Amygdala (tissue), 56 donors: ENCODE measurements around the gene DBT.
"Not testable (repeated sequence)": the region's sequence is repeated elsewhere in the genome, so short reads cannot be mapped to it uniquely, and the experiment has no call there.

Experiments used
- DNase-seq, 56 donors: peaks; one replicate each; lab custom pipeline; 2025; lab: John Stamatoyannopoulos, UW

The DBT gene

GRCh38 chr1:100249537-100250257 lies at the start of gene DBT:
Gene DBT, minus strand, starts transcription at chr1:100249834. Its CDS starts 14 bp downstream, at chr1:100249820.
- DNase-seq: peak; percentile 36 to 99 (median 94)

GRCh38 chr1:100298512-100298911 lies 48.9 kb upstream of the DBT start:
- no peak for DNase-seq

DNA sequence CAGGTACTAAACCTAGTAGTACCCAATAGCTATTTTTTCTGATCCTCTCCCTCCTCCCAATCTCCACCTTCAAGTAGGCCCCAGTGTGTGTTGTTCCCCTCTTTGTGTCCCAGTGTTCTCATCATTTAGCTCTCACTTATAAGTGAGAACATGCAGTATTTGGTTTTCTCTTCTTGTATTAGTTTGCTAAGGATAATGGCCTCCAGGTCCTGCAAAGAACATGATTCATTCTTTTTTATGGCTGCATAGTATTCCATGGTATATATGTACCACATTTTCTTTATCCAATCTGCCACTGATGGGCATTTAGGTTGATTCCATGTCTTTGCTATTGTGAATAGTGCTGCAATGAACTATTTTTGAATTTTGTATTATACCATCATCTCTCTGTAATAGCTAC lies 47.4 kb upstream of the DBT start:
- not testable (repeated sequence) for DNase-seq

- DNase-seq: no peak
Measured at GRCh38 chr1:100296140-100296539, 46.5 kb upstream of the DBT start.

DNA sequence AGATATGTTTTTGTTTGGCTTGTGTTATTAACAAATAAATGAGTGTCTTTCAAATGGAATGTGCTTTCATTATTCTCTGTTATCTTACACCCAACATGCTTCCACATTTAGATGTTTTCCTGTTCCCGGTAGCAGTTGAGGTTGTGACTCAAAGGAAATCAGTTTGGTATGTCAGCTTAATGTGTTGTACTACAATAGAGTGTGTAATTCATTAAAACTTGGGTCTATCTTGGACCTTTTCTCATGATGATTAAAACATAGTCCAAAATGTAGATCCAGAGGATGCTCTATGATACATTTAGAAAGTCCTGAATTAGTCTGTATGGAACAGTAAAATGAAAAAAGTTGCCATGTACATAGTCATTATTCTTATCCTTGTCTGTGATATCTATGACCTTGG lies 43.1 kb upstream of the DBT start:
- no peak for DNase-seq

GRCh38 chr1:100290291-100290690 lies 40.7 kb upstream of the DBT start:
- no peak for DNase-seq

DNA sequence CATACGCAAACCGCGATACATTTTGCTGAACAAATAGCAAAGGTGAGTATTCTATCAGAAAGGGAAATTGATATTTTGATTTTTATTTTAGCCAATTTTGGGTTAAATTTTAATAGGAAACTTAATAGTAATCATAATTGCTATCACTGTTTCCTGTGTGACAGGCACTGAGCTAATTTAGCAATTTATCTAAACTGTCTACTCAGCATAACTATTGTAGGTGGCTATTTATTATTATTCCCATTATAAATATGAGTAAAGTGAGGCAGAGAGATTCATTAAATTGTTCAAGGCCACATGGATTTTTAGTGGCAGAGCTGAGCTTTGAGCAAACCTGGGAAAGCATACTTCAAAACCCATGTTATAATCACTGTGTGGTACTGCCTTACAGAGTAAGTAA lies 37.5 kb upstream of the DBT start:
- no peak for DNase-seq

DNA sequence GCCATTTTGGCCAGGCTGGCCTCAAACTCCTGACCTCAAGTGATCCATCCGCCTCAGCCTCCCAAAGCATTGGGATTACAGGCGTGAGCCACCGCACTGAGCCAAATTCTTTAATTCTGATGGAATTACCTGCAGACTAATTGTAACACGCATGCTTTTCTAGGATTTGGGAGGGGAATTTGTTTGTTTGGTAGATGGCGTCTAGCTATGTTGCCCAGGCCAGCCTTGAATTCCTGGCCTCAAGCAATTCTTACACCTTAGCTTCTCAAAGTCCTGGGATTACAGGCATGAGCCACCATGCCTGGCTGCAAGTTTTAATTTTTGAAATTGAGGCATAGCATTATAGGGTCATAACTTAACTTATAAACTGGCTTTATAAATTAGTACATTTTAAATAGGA lies 35.0 kb upstream of the DBT start:
- no peak for DNase-seq

DNA sequence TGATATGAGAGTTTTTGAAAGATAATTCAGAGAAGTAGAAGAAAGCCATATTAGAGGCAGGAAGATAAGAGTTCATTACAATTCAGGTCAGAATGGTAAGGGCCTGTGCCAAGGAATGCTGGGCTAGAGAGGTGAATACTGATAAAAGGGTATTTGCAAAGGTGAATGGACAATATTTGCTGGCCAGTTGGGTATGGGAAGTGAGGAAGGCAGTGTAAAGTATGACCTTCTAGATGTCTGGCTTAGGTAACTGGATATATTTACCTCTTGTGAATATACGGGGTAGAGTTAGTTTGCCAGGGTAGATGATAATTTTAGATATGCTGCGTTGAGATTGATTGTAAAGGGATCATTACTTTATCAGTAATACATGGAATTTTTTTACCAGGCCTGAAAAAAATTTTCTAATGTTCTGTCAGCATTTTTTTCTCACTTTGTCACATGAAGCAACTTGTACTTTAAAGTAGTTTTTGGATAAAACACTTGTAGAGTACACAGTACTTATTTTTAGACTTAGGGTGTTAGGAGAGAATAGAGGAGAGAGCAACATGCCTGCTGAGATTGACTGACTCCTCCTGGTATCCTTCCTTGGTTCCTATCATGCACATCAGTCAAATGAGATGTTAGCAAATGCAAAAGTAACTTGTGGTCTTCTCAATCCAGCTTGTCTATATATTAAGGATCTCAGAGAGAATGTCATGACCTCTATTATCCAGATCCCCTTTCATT lies 30.5 kb upstream of the DBT start:
- no peak for DNase-seq

DNA sequence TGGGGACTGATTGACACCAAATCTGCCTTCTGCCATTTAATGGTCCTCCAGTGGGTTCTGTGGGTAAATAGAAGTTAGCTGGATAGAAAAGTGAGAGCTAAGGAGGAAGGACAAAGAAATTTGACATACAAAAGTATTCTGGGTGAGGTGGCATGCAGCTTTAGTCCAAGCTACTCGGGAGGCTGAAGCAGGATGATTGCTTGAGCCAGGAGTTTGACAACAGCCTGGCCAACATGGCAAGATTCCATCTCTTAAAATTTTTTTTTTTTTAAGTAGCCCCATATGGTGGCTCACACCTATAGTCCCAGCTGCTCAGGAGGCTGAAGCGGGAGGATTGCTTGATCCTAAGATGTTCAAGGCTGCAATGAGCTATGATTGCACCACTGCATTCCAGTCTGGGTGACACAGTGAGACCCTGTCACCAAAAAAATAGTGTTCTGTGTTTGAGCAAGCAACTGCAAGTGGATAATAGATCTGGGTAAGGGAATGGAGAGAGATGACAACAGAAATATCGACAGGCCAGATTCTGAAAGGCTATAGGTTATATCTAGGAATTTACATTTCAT lies 29.8 kb upstream of the DBT start:
- DNase-seq: no peak

GRCh38 chr1:100277866-100278265 lies 28.2 kb upstream of the DBT start:
- no peak for DNase-seq

- DNase-seq: no peak
Measured at GRCh38 chr1:100268202-100268601, 18.6 kb upstream of the DBT start.

DNA sequence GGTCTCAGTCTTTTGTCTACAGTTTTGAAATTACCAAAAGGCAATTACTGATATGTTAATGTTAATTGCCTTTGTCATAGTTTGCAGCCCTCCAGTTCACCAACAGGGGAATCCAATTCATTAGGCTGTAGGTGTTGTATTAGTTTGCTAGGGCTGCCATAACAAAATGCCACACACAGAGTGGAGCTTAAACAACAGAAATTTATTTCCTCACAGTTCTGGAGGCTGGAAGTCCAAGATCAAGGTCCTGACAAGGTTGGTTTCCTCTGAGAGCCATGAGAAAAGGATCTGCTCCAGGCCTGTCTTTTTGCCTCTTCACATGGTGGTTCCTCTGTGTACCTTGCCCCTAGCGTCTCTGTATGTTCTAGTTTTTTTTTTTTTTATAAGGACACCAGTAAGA lies 17.6 kb upstream of the DBT start:
- DNase-seq: no peak

- no peak for DNase-seq
Measured at GRCh38 chr1:100266741-100267140, 17.1 kb upstream of the DBT start.

GRCh38 chr1:100265931-100266740 lies 16.5 kb upstream of the DBT start, which contains the start of gene RTCA:
Gene RTCA, plus strand, starts transcription at chr1:100266216. Its CDS starts 160 bp downstream, at chr1:100266376.
- peak; percentile 63 to 96 (median 89) for DNase-seq

GRCh38 chr1:100265562-100265930 lies 15.9 kb upstream of the DBT start:
- DNase-seq: peak in 5 of 56 donors; percentile 35 to 74 (median 43)

GRCh38 chr1:100264081-100264480 lies 14.4 kb upstream of the DBT start:
- not testable (repeated sequence) for DNase-seq

GRCh38 chr1:100261686-100262085 lies 12.1 kb upstream of the DBT start:
- DNase-seq: no peak

- not testable (repeated sequence) for DNase-seq
Measured at GRCh38 chr1:100258427-100258826, 8.8 kb upstream of the DBT start.

DNA sequence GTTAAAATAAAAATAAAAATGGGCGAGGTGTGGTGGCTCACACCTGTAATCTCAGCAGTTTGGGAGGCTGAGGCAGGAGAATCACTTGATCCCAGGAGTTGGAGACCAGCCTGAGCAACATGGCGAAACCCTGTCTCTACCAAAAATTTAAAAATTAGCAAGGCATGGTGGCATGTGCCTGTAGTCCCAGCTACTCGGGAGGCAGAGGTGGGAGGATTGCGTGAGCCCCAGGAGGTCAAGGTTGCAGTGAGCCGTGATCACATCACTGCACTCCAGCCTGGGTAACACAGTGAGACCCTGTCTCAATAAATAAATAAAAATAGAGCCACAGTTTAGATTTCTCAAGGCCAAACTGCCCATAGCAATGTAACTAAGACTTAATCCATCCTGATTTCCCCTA lies 6.6 kb upstream of the DBT start:
- DNase-seq: not testable (repeated sequence)

DNA sequence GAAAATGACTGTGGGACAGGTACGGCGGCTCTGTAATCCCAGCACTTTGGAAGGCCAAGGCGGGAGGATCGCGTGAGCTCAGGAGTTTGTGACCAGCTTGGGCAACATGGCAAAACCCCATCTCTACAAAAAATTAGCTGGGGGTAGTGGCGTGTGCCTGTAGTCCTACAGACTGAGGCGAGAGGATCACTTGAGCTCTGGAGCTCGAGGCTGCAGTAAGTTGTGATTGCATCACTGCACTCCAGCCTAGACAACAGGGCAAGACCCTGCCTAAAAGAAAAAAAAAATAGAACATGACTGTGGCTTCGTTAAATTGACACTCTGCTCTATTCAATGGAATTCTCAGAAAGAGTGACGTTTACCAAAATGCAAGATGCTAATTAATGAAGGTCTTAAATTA lies 3.9 kb upstream of the DBT start:
- DNase-seq: no peak
